Progenitor cell of endocrine pancreas (in vitro differentiated cells): Measurements from ENCODE around the gene LCP2. TPM values are rescaled to one million over a fixed set of nuclear protein-coding genes. Genes with fewer than 3 reads are reported as not detected.

Experiments
- DNase-seq: peaks from one replicate; pipeline ENCODE4 v3.0.0; 2021; ENCODE audit warnings: low spot score; ENCODE audit not compliant: unreplicated experiment
- H3K27ac Mint-ChIP-seq: 2 replicates; pipeline ENCODE4 v1.8.0; 2021; ENCODE audit warnings: mild to moderate bottlenecking, moderate library complexity, mixed read lengths
- H3K27me3 Mint-ChIP-seq: 2 replicates; pipeline ENCODE4 v1.8.0; 2021; ENCODE audit warnings: mixed read lengths
- H3K36me3 Mint-ChIP-seq: 2 replicates; pipeline ENCODE4 v1.8.0; 2022; ENCODE audit warnings: mixed read lengths; ENCODE audit not compliant: insufficient read depth
- H3K4me1 Mint-ChIP-seq: 2 replicates; pipeline ENCODE4 v1.8.0; 2021; ENCODE audit warnings: low read depth, mixed read lengths
- H3K4me3 Mint-ChIP-seq: 2 replicates; pipeline ENCODE4 v1.8.0; 2021; ENCODE audit warnings: low read depth, mild to moderate bottlenecking, moderate library complexity, mixed read lengths
- H3K9me3 Mint-ChIP-seq: 2 replicates; pipeline ENCODE4 v1.8.0; 2021; ENCODE audit warnings: low read depth, mixed read lengths
- total RNA-seq: library from RNA; stranded (reverse); gene quantifications from 2 replicates; pipeline ENCODE4 v1.2.1, GENCODE V29; 2021
- TF ChIP-seq, protein P1 (sequence below): fragments of 200-600 bp; sonication (generic); IDR thresholded peaks from one replicate; pipeline ENCODE4 v1.5.0; 2021; ENCODE audit warnings: antibody characterized with exemption, mild to moderate bottlenecking; ENCODE audit not compliant: unreplicated experiment

LCP2 gene
- total RNA-seq, 1 donor from 2014 or later: not detected

DNA sequence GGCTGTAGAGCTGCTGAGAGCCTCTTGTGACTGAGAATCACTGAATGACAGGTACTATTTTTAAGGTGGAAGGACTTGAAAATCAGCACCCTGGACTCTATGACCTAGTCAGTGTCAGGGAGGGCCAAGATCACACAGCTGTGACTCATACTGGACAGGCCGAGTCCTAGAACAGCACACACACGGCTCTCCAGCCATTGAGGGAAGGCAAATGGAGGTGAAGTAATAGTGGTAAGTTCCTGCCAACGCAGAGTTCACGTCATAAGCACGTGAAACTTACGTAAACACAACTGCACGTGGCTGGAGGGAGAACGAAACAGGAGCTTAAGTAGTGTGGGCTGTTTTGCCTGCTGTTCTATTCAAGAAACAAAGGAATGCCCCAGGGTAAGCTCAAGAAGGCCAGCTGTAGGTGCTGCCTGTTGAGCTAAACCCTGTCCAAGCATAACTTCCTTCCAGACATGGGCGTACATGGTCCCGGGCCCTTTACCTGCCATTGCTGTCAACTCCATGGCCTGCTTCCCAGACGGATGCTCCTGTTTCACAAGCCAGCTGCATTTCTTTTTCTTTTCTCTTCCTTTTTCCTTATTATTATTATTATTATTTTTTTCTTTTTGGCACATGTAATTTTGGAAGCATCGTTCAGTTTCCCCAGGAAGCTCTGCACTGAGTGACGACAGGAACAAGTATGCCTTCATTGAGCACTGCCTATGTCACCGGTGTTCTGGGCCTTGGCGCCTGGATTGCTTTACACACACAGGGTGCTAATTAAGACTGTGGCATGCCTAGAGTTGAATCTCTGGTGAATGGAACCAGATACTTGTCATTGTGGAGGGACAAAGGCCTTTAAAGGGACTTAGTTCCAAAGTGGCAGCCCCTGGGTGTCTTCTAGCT, 10.2 kb upstream of the LCP2 start:
- Mint-ChIP-seq H3K4me1 (no peaks in the 10 kb centered on the region), H3K36me3 (no peaks in the 10 kb centered on the region), H3K27me3 (peaks cover 27% of the 10 kb centered on the region), H3K4me3 (no peak overlapping the region), H3K27ac (no peak overlapping the region), H3K9me3 (no peaks in the 10 kb centered on the region)
- TF ChIP-seq, protein P1, sequence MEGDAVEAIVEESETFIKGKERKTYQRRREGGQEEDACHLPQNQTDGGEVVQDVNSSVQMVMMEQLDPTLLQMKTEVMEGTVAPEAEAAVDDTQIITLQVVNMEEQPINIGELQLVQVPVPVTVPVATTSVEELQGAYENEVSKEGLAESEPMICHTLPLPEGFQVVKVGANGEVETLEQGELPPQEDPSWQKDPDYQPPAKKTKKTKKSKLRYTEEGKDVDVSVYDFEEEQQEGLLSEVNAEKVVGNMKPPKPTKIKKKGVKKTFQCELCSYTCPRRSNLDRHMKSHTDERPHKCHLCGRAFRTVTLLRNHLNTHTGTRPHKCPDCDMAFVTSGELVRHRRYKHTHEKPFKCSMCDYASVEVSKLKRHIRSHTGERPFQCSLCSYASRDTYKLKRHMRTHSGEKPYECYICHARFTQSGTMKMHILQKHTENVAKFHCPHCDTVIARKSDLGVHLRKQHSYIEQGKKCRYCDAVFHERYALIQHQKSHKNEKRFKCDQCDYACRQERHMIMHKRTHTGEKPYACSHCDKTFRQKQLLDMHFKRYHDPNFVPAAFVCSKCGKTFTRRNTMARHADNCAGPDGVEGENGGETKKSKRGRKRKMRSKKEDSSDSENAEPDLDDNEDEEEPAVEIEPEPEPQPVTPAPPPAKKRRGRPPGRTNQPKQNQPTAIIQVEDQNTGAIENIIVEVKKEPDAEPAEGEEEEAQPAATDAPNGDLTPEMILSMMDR: no peak
- no peak for DNase-seq

DNA sequence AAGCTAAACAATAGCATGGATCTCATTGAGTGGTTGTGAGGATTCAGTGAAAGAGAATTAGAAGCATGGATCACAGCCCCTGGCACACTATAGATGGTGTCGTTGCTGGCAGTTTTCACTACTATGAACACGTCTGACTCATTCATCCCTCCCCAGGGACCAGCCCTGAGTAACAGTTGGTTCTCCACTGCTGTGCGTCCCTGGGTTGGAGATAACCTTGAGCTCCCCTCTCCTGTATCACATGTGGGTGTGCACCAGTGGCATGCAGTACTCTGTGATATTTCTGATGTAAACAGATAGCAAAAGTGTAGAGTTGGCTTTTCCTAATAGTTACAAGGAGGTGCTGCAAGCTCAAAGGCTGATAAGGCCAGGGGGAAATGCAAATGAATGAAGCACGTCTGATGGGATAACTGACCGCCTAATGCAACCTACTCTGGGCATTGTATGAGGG, 8.8 kb upstream of the LCP2 start:
- H3K27me3 Mint-ChIP-seq: peaks cover 18% of the 10 kb centered on the region
- DNase-seq: no peak
- no peaks in the 10 kb centered on the region for H3K36me3 Mint-ChIP-seq
- TF ChIP-seq, protein P1: no peak
- no peaks in the 10 kb centered on the region for H3K9me3 Mint-ChIP-seq
- H3K4me1 Mint-ChIP-seq: no peaks in the 10 kb centered on the region
- H3K27ac Mint-ChIP-seq: no peak overlapping the region
- H3K4me3 Mint-ChIP-seq: no peak overlapping the region

DNA sequence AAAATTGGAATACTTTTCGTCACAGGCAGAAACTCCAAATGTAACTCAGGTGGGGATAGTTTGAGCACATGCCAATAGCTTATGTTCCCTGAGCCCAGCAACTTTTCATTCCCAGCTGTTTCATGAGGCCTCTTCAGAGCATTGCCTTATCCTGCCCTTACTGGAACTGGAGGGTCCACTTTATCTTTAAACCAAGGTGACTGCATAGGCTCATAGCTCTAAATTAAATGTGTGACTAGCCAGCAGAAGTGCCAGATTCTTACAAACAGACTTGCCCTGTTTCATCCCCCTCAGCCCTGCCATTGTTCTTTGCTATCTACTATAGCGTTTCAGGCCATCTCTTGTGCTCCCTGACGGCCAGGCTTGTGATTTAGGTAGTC, 8.1 kb upstream of the LCP2 start:
- H3K4me1 Mint-ChIP-seq: no peaks in the 10 kb centered on the region
- no peak overlapping the region for H3K27ac Mint-ChIP-seq
- DNase-seq: no peak
- H3K36me3 Mint-ChIP-seq: no peaks in the 10 kb centered on the region
- H3K27me3 Mint-ChIP-seq: peaks cover 14% of the 10 kb centered on the region
- TF ChIP-seq, protein P1: no peak
- no peak overlapping the region for H3K4me3 Mint-ChIP-seq
- H3K9me3 Mint-ChIP-seq: no peaks in the 10 kb centered on the region

DNA sequence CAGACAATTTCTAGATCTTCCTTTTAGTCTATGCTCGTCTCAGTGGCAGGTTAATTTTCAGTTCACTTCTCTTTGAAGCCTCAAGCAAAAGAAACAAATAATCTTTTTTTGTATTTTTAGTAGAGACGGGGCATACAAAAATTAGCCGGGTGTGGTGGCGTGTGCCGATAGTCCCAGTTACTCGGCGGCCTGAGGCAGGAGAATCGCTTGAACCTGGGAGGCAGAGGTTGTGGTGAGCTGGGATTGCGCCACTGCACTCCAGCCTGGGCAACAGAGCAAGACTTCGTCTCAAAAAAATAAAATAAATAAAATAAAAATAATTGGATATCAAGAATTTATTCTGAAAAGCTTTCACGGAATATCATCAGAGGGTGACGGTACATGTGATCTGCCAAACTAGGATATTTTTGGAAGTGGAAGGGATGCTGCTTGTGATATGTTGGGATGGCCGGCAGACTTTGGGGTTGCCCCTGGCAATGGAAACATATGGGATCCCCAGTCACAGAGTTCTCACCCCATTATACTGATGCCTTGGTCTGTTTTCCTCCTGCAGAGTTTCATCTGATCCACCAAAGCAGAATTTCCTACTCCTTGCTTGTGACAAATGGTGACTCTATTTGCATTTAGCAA, 7.6 kb upstream of the LCP2 start:
- H3K27me3 Mint-ChIP-seq: peaks cover 14% of the 10 kb centered on the region
- H3K9me3 Mint-ChIP-seq: no peaks in the 10 kb centered on the region
- H3K4me3 Mint-ChIP-seq: no peak overlapping the region
- TF ChIP-seq, protein P1: no peak
- H3K4me1 Mint-ChIP-seq: no peaks in the 10 kb centered on the region
- H3K36me3 Mint-ChIP-seq: no peaks in the 10 kb centered on the region
- no peak overlapping the region for H3K27ac Mint-ChIP-seq
- no peak for DNase-seq

DNA sequence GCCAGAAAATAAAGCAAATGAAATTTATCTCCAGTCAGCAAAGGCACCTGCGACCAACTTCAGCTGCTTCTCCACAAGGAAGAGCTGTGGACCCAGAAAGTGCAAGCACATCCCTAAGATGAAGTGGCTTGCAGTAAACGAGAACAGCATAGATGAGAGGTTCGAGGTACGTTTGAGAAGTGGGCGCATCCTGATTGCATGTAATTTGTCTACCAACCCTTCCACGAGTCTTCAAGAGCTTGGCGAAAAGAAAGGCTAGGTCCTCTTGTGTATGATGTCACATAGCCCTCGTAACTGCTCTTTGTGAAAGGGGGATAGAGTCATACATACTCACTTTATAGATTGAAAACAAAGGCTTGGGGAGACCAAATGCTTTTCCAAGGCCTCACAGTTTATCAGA, 6.0 kb upstream of the LCP2 start:
- no peak for DNase-seq
- Mint-ChIP-seq H3K4me1 (no peaks in the 10 kb centered on the region), H3K9me3 (no peaks in the 10 kb centered on the region), H3K27ac (no peak overlapping the region), H3K27me3 (peaks cover 9% of the 10 kb centered on the region), H3K36me3 (no peaks in the 10 kb centered on the region), H3K4me3 (no peak overlapping the region)
- TF ChIP-seq, protein P1: no peak
